SK-N-SH (cell line): ENCODE measurements around the gene MTREX. TPM values are rescaled to one million over a fixed set of nuclear protein-coding genes. Genes with fewer than 3 reads are reported as not detected.

Source experiments
- CTCF ChIA-PET: fragments of 300-600, 350-600 bp; formaldehyde crosslinking; extraction: SDS; loops from one replicate; lab custom pipeline; 2021; lab: Yijun Ruan, JAX
- POLR2A ChIA-PET: fragments of 350-600 bp; sonication (Branson Sonifier 250); formaldehyde crosslinking; extraction: SDS; loops from one replicate; lab custom pipeline; 2020; ENCODE audit warnings: antibody characterized with exemption, inconsistent platforms; lab: Yijun Ruan, JAX
- DNase-seq: peaks from one replicate; pipeline ENCODE4 v3.0.0; 2012
- H2AFZ ChIP-seq: fragments of 200-600 bp; sonication (generic); 2 replicates; pipeline ENCODE4 v1.8.1; 2016; ENCODE audit warnings: antibody characterized with exemption, mild to moderate bottlenecking, low read depth
- H3F3A ChIP-seq: fragments of 200-600 bp; sonication (generic); replicated peaks from 2 replicates; pipeline ENCODE3; 2016; ENCODE audit warnings: antibody characterized with exemption, mild to moderate bottlenecking; ENCODE audit not compliant: insufficient read depth
- H3K27ac ChIP-seq, 2 experiments: fragments of 200-500 bp in 1 of 2; fragments of 200-600 bp in 1 of 2; sonication (Bioruptor generic) in 1 of 2; sonication (generic), shearing (Covaris generic) in 1 of 2; 2 replicates each; pipeline versions ENCODE4 v1.5.1 to v1.6.1; 2014 to 2016; ENCODE audit warnings: low read depth in 2 of 2, inconsistent platforms in 1 of 2, low read length in 1 of 2, mild to moderate bottlenecking in 1 of 2, mixed read lengths in 1 of 2
- H3K27me3 ChIP-seq: fragments of 200-600 bp; sonication (generic), shearing (Covaris generic); 2 replicates; pipeline ENCODE4 v1.6.1; 2016; ENCODE audit warnings: mixed run types; ENCODE audit not compliant: insufficient read depth
- H3K36me3 ChIP-seq, 2 experiments: fragments of 200-500 bp in 1 of 2; fragments of 200-600 bp in 1 of 2; sonication (Bioruptor generic) in 1 of 2; sonication (generic) in 1 of 2; replicated peaks in 1 of 2; 2 replicates each; pipeline versions ENCODE3 to v1.5.1; 2014 to 2016; ENCODE audit warnings: low read length in 1 of 2, mild to moderate bottlenecking in 1 of 2; ENCODE audit not compliant: insufficient read depth in 2 of 2, control insufficient read depth in 1 of 2
- H3K4me1 ChIP-seq, 2 experiments: fragments of 200-500 bp in 1 of 2; fragments of 200-600 bp in 1 of 2; sonication (Bioruptor generic) in 1 of 2; sonication (generic), shearing (Covaris generic) in 1 of 2; 2 replicates each; pipeline versions ENCODE4 v1.5.1 to v1.6.1; 2014 to 2016; ENCODE audit warnings: low read depth in 1 of 2, low read length in 1 of 2, mixed run types in 1 of 2; ENCODE audit not compliant: insufficient read depth in 2 of 2, control insufficient read depth in 1 of 2
- H3K4me2 ChIP-seq: fragments of 200-600 bp; sonication (generic), shearing (Covaris generic); 2 replicates; pipeline ENCODE4 v1.6.1; 2017; ENCODE audit warnings: mixed run types
- H3K4me3 ChIP-seq, 2 experiments: fragments of 200-500 bp in 1 of 2; fragments of 200-600 bp in 1 of 2; sonication (Bioruptor generic) in 1 of 2; sonication (generic), shearing (Covaris generic) in 1 of 2; 2 replicates each; pipeline versions ENCODE4 v1.5.1 to v1.8.1; 2014 to 2016; ENCODE audit warnings: low read depth in 2 of 2, inconsistent platforms in 1 of 2, low read length in 1 of 2, mild to moderate bottlenecking in 1 of 2, mixed read lengths in 1 of 2, moderate library complexity in 1 of 2
- H3K79me2 ChIP-seq: fragments of 200-600 bp; sonication (generic); 2 replicates; pipeline ENCODE4 v1.8.1; 2017; ENCODE audit warnings: mild to moderate bottlenecking; ENCODE audit not compliant: insufficient read depth
- H3K9ac ChIP-seq: fragments of 200-600 bp; sonication (generic); 2 replicates; pipeline ENCODE4 v1.6.1; 2017; ENCODE audit warnings: mixed run types
- H3K9me2 ChIP-seq: fragments of 200-600 bp; sonication (generic); 2 replicates; pipeline ENCODE4 v1.6.1; 2017; ENCODE audit warnings: mixed run types
- H3K9me3 ChIP-seq: fragments of 200-600 bp; sonication (generic); 2 replicates; pipeline ENCODE4 v1.6.1; 2017; ENCODE audit warnings: mixed run types, mild to moderate bottlenecking, moderate library complexity
- H4K20me1 ChIP-seq: fragments of 200-600 bp; sonication (generic); 2 replicates; pipeline ENCODE4 v1.6.1; 2017; ENCODE audit warnings: mild to moderate bottlenecking, mixed run types; ENCODE audit not compliant: insufficient read depth
- CHD2 ChIP-seq: fragments of 150-350 bp; IDR thresholded peaks from 2 replicates; pipeline ENCODE4 v1.6.1; 2018; ENCODE audit warnings: low read length; ENCODE audit not compliant: partially characterized antibody
- CTCF ChIP-seq: fragments of 200-600 bp; sonication (generic); IDR thresholded peaks from 2 replicates; pipeline ENCODE4 v1.6.1; 2017; ENCODE audit warnings: antibody characterized with exemption, mild to moderate bottlenecking, moderate library complexity
- EP300 ChIP-seq, 2 experiments: IDR thresholded peaks; 2 replicates each; pipeline versions ENCODE4 v1.4.0 to v1.6.1; 2012; ENCODE audit warnings: borderline replicate concordance in 1 of 2, low read depth in 1 of 2, low read length in 1 of 2
- FOSL2 ChIP-seq: IDR thresholded peaks from 2 replicates; pipeline ENCODE4 v1.4.0; 2012; ENCODE audit warnings: low read depth, mild to moderate bottlenecking, moderate library complexity, borderline replicate concordance
- FOXM1 ChIP-seq: IDR thresholded peaks from 2 replicates; pipeline ENCODE4 v1.4.0; 2012; ENCODE audit warnings: low read depth, mild to moderate bottlenecking
- GATA2 ChIP-seq: sonication (generic); formaldehyde crosslinking; IDR thresholded peaks from 2 replicates; pipeline ENCODE4 v1.5.0; 2020; ENCODE audit warnings: mild to moderate bottlenecking, missing genetic modification reagents
- JUND ChIP-seq: IDR thresholded peaks from 2 replicates; pipeline ENCODE4 v1.4.0; 2012
- MAX ChIP-seq: IDR thresholded peaks from 2 replicates; pipeline ENCODE4 v1.4.0; 2012; ENCODE audit warnings: low read depth
- MEF2A ChIP-seq: IDR thresholded peaks from 2 replicates; pipeline ENCODE4 v1.4.0; 2012; ENCODE audit warnings: low read depth, borderline replicate concordance
- MXI1 ChIP-seq: IDR thresholded peaks from 2 replicates; pipeline ENCODE4 v1.6.1; 2012; ENCODE audit warnings: mild to moderate bottlenecking, low read depth, low read length, improper control_type of control experiment
- NFIC ChIP-seq: IDR thresholded peaks from 2 replicates; pipeline ENCODE4 v1.4.0; 2012; ENCODE audit warnings: borderline replicate concordance
- RAD21 ChIP-seq: IDR thresholded peaks from 2 replicates; pipeline ENCODE4 v1.6.1; 2012; ENCODE audit warnings: mild to moderate bottlenecking, low read length
- REST ChIP-seq: IDR thresholded peaks from 2 replicates; pipeline ENCODE4 v1.6.1; 2012; ENCODE audit warnings: mild to moderate bottlenecking, low read depth, low read length, moderate library complexity
- SIN3A ChIP-seq: IDR thresholded peaks from 2 replicates; pipeline ENCODE4 v1.6.1; 2012; ENCODE audit warnings: low read depth, mild to moderate bottlenecking, low read length, moderate library complexity, borderline replicate concordance
- TAF1 ChIP-seq: IDR thresholded peaks from 2 replicates; pipeline ENCODE4 v1.6.1; 2012; ENCODE audit warnings: low read depth, mild to moderate bottlenecking, low read length, moderate library complexity, borderline replicate concordance
- TEAD4 ChIP-seq: IDR thresholded peaks from 2 replicates; pipeline ENCODE4 v1.4.0; 2012; ENCODE audit warnings: mild to moderate bottlenecking, borderline replicate concordance; ENCODE audit not compliant: insufficient read depth
- USF1 ChIP-seq: IDR thresholded peaks from 2 replicates; pipeline ENCODE4 v1.4.0; 2012; ENCODE audit warnings: low read depth, borderline replicate concordance
- YY1 ChIP-seq: IDR thresholded peaks from 2 replicates; pipeline ENCODE4 v1.4.0; 2012; ENCODE audit warnings: low read depth, mild to moderate bottlenecking
- WGBS: methylation state at CpG from one replicate; pipeline ENCODE4 v1.1.6; 2017; ENCODE audit warnings: low lambda C conversion rate; 5-methylcytosine and 5-hydroxymethylcytosine counted together
- polyA plus RNA-seq, 3 experiments: library from polyadenylated mRNA; depleted of rRNA; stranded (reverse); fragments of >200 nt; gene quantifications; 2 replicates each; pipeline ENCODE4 v1.2.3, GENCODE V29; 2012
- TF ChIP-seq, protein P1 (sequence below): IDR thresholded peaks from 2 replicates; pipeline ENCODE4; 2012
- TF ChIP-seq, protein P2 (sequence below): fragments of 150-350 bp; IDR thresholded peaks from 2 replicates; pipeline ENCODE4 v1.6.1; 2016; ENCODE audit warnings: mild to moderate bottlenecking, low read depth, low read length

MTREX gene
- polyA plus RNA-seq, 1 of the 3 experiments (the other 2 are of a cell fraction), result 11.2 TPM

- Histone ChIP-seq H3K27me3 (no peaks in the 10 kb centered on the region), H3K36me3 (peaks cover 4 to 46% of the 10 kb centered on the region in 2 experiments), H3K4me1 (peaks cover 2 to 13% of the 10 kb centered on the region in 2 experiments; a peak in 3 of 4 replicates), H3K27ac (no peak overlapping the region), H3K79me2 (peaks cover 14% of the 10 kb centered on the region; the same call in 1 of the 2 replicates), H3K4me3 (no peak overlapping the region), H3K9ac (no peak overlapping the region), H4K20me1 (no peaks in the 10 kb centered on the region), H3K9me3 (no peaks in the 10 kb centered on the region), H3K9me2 (no peaks in the 10 kb centered on the region), H3F3A (peaks cover 14% of the 10 kb centered on the region), H3K4me2 (no peak overlapping the region), H2AFZ (no peak overlapping the region)
- CTCF ChIA-PET, result no interaction called here
- POLR2A ChIA-PET, result no interaction called here
- 94% methylated on average over 4 of the region's 4 CpGs for WGBS
- no peak for DNase-seq
- TF ChIP-seq MEF2A, result no peak
- no peak for TF ChIP-seq NFIC
- no peak for TF ChIP-seq FOSL2
- TF ChIP-seq, protein P1, sequence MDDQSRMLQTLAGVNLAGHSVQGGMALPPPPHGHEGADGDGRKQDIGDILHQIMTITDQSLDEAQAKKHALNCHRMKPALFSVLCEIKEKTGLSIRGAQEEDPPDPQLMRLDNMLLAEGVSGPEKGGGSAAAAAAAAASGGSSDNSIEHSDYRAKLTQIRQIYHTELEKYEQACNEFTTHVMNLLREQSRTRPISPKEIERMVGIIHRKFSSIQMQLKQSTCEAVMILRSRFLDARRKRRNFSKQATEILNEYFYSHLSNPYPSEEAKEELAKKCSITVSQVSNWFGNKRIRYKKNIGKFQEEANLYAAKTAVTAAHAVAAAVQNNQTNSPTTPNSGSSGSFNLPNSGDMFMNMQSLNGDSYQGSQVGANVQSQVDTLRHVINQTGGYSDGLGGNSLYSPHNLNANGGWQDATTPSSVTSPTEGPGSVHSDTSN, result no peak
- no peak for TF ChIP-seq MXI1
- no peak for TF ChIP-seq CTCF
- TF ChIP-seq MAX, result no peak
- TF ChIP-seq TEAD4, result no peak
- TF ChIP-seq GATA2 (CRISPR knock-in tag), result no peak
- no peak for TF ChIP-seq JUND
- no peak for TF ChIP-seq USF1
- TF ChIP-seq REST, result no peak
- TF ChIP-seq SIN3A, result no peak
- TF ChIP-seq RAD21, result no peak
- TF ChIP-seq, protein P2, sequence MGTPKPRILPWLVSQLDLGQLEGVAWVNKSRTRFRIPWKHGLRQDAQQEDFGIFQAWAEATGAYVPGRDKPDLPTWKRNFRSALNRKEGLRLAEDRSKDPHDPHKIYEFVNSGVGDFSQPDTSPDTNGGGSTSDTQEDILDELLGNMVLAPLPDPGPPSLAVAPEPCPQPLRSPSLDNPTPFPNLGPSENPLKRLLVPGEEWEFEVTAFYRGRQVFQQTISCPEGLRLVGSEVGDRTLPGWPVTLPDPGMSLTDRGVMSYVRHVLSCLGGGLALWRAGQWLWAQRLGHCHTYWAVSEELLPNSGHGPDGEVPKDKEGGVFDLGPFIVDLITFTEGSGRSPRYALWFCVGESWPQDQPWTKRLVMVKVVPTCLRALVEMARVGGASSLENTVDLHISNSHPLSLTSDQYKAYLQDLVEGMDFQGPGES, result no peak
- no peak for TF ChIP-seq FOXM1
- TF ChIP-seq EP300 (IDR thresholded peaks at IDR 0.05; ENCODE audit: borderline replicate concordance in 1 of 2, low read depth in 1 of 2, low read length in 1 of 2), result no peak
- no peak for TF ChIP-seq YY1
- no peak for TF ChIP-seq CHD2
- no peak for TF ChIP-seq TAF1
These were observed 124.8 kb downstream of the MTREX start for GRCh38 chr5:55432549-55432948.
